ENCODE measurements around the gene PRDM2.
"Not testable (repeated sequence)": the region's sequence is repeated elsewhere in the genome, so short reads cannot be mapped to it uniquely, and the experiment has no call there.

PRDM2 gene

DNA sequence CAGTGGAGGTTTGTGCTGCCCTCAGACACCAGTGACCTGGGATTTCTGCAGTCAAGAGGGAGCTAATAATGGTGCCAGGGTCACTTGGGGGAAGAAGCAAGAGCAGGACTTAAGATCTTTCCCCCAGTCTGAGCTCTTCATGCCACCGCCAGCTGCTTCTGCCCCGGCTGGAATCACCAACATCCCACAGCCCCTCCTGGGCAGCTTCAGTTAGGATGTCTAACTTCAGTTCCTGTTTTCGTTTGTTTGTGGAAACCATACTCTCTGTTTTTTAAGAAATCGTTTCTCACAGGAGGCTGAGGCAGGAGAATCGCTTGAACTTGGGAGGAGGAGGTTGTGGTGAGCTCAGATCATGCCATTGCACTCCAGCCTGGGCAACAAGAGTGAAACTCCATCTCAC lies 25.6 kb upstream of the PRDM2 start:
- peak overlapping the region; percentile 74 for H3K27ac ChIP-seq
- H3K4me2 ChIP-seq = peak overlapping the region; percentile 66
- H4K20me1 ChIP-seq = no peaks in the 10 kb centered on the region
- TF ChIP-seq Cebpa-rat (IDR thresholded peaks at IDR 0.05) = no peak
- peaks cover 23% of the 10 kb centered on the region for H3K4me1 ChIP-seq
- no peaks in the 10 kb centered on the region for H3K27me3 ChIP-seq
- peak overlapping the region; percentile 49; the same call in 1 of the 2 replicates for H3K9ac ChIP-seq
- H3K36me3 ChIP-seq = no peaks in the 10 kb centered on the region
- no peak overlapping the region for H3K4me3 ChIP-seq
- H3K9me3 ChIP-seq = peaks cover 16% of the 10 kb centered on the region

DNA sequence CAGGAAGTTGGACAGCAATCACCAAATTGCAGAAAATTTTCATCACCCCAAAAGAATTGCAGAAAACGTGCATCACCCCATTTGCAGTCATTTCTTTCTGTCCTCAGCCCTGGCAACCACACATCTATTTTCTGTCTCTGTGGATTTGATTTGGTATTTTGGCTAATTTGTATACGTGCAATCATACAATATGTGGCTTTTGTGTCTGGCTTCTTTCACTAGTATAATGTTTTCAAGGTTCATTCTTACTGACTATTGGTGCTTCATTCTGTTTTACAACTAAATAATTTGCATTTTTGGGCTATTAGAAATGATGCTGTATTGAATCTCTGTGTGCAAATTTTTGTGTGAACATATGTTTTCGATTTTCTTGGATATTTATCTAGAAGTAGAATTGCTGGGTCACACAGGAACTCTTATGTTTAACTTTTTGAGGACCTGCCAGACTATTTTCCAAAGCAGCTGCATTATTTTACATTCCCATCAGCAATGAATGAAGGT lies 24.8 kb upstream of the PRDM2 start:
- Histone ChIP-seq H3K36me3 (no peaks in the 10 kb centered on the region), H3K4me2 (peak overlapping the region; percentile 66), H3K4me1 (peaks cover 23% of the 10 kb centered on the region), H3K9me3 (peaks cover 24% of the 10 kb centered on the region), H4K20me1 (no peaks in the 10 kb centered on the region), H3K27me3 (no peaks in the 10 kb centered on the region), H3K27ac (no peak overlapping the region), H3K9ac (no peak overlapping the region), H3K4me3 (no peak overlapping the region)
- TF ChIP-seq Cebpa-rat (IDR thresholded peaks at IDR 0.05) = no peak

DNA sequence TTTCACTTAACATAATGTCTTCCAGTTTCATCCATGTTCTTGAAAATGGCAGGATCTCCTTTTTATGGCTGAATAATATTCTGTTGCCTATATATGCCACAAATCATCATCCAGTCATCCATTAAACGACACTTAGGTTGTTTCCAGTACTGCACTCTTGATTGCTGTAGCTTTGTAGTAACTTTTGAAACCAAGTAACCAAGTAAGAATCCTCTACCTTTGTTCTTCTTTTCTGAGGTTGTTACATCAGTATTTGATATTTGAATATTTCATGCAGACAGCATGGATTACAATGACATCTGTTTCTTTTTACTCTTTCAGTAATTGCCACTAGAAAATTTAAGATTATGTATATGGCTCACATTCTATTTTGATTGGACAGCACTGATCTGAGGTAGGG lies 22.1 kb upstream of the PRDM2 start:
- Histone ChIP-seq H4K20me1 (no peaks in the 10 kb centered on the region), H3K4me2 (no peak overlapping the region), H3K36me3 (no peaks in the 10 kb centered on the region), H3K4me3 (no peak overlapping the region), H3K27ac (no peak overlapping the region), H3K9me3 (peaks cover 33% of the 10 kb centered on the region), H3K27me3 (no peaks in the 10 kb centered on the region), H3K9ac (no peak overlapping the region), H3K4me1 (peaks cover 49% of the 10 kb centered on the region)
- TF ChIP-seq Cebpa-rat (IDR thresholded peaks at IDR 0.05) = no peak

DNA sequence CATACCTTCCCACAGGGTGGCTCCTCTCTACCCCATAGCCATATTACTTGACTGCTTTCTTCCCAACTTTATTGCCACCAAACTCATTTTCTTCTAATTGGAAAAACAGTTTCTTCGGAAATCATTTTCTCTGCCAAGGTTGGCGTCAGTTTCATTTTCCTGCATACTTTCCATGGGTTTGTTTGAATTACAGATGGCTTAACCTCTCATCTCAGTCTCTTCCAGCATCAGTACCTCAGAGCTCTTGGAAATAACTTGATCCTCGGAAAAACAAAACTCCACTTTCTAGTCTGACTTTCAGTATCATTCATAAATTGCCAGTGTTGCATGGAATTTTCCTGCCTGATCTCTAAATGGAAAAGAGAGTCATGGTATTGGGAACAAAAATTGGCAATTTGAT lies 20.3 kb upstream of the PRDM2 start:
- no peak overlapping the region for H3K9ac ChIP-seq
- no peak for TF ChIP-seq Cebpa-rat (IDR thresholded peaks at IDR 0.05)
- H3K27me3 ChIP-seq = no peaks in the 10 kb centered on the region
- H3K4me1 ChIP-seq = peaks cover 46% of the 10 kb centered on the region
- H3K27ac ChIP-seq = no peak overlapping the region
- H3K4me2 ChIP-seq = no peak overlapping the region
- H3K36me3 ChIP-seq = no peaks in the 10 kb centered on the region
- peaks cover 33% of the 10 kb centered on the region for H3K9me3 ChIP-seq
- no peak overlapping the region for H3K4me3 ChIP-seq
- H4K20me1 ChIP-seq = no peaks in the 10 kb centered on the region

DNA sequence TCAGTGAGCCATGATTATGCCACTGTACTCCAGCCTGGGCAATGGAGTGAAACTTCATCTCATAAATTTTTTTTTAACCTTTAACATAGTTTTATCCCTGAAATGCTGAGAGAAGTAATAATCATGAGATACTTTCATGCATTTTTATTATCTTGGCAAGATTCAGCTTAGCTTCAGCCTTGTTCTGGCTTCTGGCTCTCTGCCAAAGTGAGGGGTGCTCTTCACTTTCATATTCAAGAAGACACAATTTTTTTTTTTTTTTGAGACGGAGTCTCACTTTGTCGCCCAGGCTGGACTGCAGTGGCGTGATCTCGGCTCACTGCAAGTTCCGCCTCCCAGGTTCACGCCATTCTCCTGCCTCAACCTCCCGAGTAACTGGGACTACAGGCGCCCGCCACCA lies 19.4 kb upstream of the PRDM2 start:
- Histone ChIP-seq H3K4me1 (peaks cover 37% of the 10 kb centered on the region), H3K9me3 (peaks cover 33% of the 10 kb centered on the region)
- not testable (repeated sequence) for H3K27ac ChIP-seq, H3K36me3 ChIP-seq, H3K4me2 ChIP-seq, H4K20me1 ChIP-seq, H3K27me3 ChIP-seq, H3K4me3 ChIP-seq, H3K9ac ChIP-seq

DNA sequence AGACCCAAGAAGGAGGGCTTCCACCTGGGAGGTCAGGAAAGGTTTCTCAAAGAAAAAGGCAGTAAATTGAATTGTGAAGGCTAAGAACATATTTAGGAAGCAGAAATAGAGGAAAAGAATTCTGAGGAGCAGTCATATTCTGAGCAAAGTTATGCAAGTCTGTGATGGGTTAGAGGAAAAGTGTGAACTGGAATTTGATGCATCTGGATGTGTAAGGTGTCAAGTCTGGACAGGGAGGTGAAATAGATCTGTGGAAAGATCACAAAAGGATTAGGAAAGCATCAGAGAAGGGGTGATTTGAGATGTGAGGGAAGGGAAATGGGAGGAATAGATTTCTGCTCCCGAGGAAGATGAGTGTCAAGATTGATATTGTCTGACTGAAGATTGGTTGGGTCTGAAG lies 18.1 kb upstream of the PRDM2 start:
- Histone ChIP-seq H4K20me1 (no peaks in the 10 kb centered on the region), H3K4me3 (no peak overlapping the region), H3K9me3 (peaks cover 30% of the 10 kb centered on the region), H3K4me2 (peak overlapping the region; percentile 66), H3K27ac (peak overlapping the region; percentile 23), H3K4me1 (peaks cover 34% of the 10 kb centered on the region), H3K36me3 (no peaks in the 10 kb centered on the region), H3K27me3 (no peaks in the 10 kb centered on the region), H3K9ac (no peak overlapping the region)
- no peak for TF ChIP-seq Cebpa-rat (IDR thresholded peaks at IDR 0.05)

DNA sequence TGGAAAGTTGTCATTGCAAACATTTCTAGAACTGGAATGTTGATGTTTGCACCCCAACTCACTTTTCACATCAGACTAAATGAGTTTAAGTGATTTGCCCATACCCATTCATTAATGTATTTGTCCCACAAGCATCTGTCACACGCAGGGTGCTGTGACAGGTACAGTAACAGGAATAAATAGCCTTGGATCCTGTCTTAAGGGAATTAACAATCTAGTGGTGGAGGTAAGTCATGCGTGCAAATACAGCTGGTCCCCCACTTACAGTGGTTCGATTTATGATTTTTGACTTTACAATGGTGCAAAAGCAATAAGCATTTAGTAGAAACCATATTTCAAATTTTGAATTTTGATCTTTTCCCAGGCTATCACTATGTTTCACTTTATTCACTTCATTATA lies 17.5 kb upstream of the PRDM2 start:
- no peaks in the 10 kb centered on the region for H3K36me3 ChIP-seq
- no peaks in the 10 kb centered on the region for H3K27me3 ChIP-seq
- TF ChIP-seq Cebpa-rat (IDR thresholded peaks at IDR 0.05) = no peak
- no peaks in the 10 kb centered on the region for H4K20me1 ChIP-seq
- peaks cover 34% of the 10 kb centered on the region for H3K4me1 ChIP-seq
- H3K9me3 ChIP-seq = peaks cover 29% of the 10 kb centered on the region
- H3K4me3 ChIP-seq = no peak overlapping the region
- H3K9ac ChIP-seq = no peak overlapping the region
- peak overlapping the region; percentile 23; the same call in 1 of the 2 replicates for H3K27ac ChIP-seq
- peak overlapping the region; percentile 66 for H3K4me2 ChIP-seq

DNA sequence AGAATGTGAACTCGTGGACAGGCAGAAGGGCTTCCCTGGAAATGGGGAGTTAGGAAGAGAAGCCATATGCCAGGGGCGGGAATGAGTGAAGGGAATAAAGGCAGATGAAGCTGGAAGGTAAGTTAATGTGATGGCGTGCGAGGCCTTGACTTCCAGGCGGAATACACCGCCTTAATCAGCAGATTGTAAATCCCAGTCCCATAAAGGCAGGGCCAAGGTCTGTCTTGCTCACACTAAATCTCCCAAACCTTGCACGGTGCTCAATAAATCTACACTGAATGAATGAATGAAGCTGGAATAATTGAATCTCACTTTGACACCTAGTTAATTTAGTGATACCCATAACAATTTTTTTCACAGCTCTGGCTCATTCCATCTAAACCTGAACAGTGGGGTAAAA lies 16.8 kb upstream of the PRDM2 start:
- Histone ChIP-seq H3K9me3 (peaks cover 29% of the 10 kb centered on the region), H4K20me1 (no peaks in the 10 kb centered on the region), H3K27ac (peak overlapping the region; percentile 44; the same call in 1 of the 2 replicates), H3K27me3 (no peaks in the 10 kb centered on the region), H3K4me2 (peak overlapping the region; percentile 66), H3K9ac (no peak overlapping the region), H3K4me1 (peaks cover 34% of the 10 kb centered on the region), H3K4me3 (no peak overlapping the region), H3K36me3 (no peaks in the 10 kb centered on the region)
- no peak for TF ChIP-seq Cebpa-rat (IDR thresholded peaks at IDR 0.05)

DNA sequence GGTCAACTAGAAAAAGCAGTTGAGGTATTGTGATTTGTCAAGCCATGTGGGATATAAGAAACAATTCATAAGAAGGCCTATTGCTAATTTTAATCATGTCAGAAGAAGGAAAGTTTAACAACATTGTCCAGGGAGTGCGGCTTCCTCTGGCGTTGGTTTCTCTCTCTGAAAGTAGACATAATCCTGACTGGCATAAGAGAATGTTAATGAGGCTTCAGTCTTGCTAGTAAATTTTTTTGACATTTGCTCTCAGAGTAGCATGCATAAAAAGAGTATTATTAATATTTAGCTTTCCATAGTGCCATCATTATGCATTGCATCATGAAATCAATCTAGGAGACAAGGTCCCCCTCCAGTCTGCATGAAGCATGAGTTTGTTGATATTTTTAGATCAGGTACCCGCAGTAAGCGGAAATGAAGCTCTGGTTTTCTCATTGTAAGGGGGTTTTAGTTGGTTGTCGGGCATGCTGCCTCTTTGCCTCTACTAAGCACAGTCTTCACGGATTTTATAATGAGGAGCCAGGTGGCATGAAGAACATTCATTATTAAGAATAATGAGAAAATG lies 12.8 kb upstream of the PRDM2 start:
- peaks cover 14% of the 10 kb centered on the region for H3K4me1 ChIP-seq
- H3K9me3 ChIP-seq = peaks cover 16% of the 10 kb centered on the region
- no peak for TF ChIP-seq Cebpa-rat (IDR thresholded peaks at IDR 0.05)
- H3K27ac ChIP-seq = no peak overlapping the region
- H3K9ac ChIP-seq = no peak overlapping the region
- no peaks in the 10 kb centered on the region for H3K36me3 ChIP-seq
- no peaks in the 10 kb centered on the region for H3K27me3 ChIP-seq
- no peaks in the 10 kb centered on the region for H4K20me1 ChIP-seq
- no peak overlapping the region for H3K4me2 ChIP-seq
- no peak overlapping the region for H3K4me3 ChIP-seq

DNA sequence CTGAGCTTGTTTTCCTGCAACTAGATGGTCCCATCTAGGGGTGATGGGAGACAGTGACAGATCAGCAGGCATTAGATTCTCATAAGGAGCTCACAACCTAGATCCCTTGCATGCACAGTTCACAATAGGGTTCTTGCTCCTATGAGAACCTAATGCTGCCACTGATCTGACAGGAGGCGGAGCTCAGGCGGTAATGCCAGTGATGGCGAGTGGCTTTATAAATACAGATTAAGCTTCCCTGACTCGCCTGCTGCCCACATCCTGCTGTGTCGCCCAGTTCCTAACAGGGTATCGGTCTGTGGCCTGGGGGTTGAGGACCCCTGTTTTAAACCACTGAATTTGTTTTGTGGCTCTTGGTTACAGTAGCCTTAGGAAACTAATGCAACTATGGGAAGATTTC lies 6.9 kb upstream of the PRDM2 start:
- Histone ChIP-seq H3K9me3 (peaks cover 24% of the 10 kb centered on the region), H3K4me2 (0 out of 2 replicates have a peak overlapping the region, but pooled peaks have one; percentile 2)
- H3K4me1 ChIP-seq, H3K9ac ChIP-seq, H4K20me1 ChIP-seq, H3K27ac ChIP-seq, H3K36me3 ChIP-seq, H3K4me3 ChIP-seq, H3K27me3 ChIP-seq: not testable (repeated sequence)

Measured in BLaER1 (cell line).